ENCODE measurements around the gene GRID2.

GRCh38 chr4:93359586-93359985, 1055.8 kb downstream of the GRID2 start:
- no peak for TF ChIP-seq POLR2A (IDR thresholded peaks at IDR 0.05)
- TF ChIP-seq, protein P1, sequence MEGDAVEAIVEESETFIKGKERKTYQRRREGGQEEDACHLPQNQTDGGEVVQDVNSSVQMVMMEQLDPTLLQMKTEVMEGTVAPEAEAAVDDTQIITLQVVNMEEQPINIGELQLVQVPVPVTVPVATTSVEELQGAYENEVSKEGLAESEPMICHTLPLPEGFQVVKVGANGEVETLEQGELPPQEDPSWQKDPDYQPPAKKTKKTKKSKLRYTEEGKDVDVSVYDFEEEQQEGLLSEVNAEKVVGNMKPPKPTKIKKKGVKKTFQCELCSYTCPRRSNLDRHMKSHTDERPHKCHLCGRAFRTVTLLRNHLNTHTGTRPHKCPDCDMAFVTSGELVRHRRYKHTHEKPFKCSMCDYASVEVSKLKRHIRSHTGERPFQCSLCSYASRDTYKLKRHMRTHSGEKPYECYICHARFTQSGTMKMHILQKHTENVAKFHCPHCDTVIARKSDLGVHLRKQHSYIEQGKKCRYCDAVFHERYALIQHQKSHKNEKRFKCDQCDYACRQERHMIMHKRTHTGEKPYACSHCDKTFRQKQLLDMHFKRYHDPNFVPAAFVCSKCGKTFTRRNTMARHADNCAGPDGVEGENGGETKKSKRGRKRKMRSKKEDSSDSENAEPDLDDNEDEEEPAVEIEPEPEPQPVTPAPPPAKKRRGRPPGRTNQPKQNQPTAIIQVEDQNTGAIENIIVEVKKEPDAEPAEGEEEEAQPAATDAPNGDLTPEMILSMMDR (IDR thresholded peaks at IDR 0.05): no peak
- TF ChIP-seq EP300 (IDR thresholded peaks at IDR 0.05): no peak
- TF ChIP-seq POLR2AphosphoS5 (IDR thresholded peaks at IDR 0.05): no peak

Data from stomach (tissue), 4 donors.